ENCODE data around the gene CDKAL1. TPM values are rescaled to one million over a fixed set of nuclear protein-coding genes. Genes with fewer than 3 reads are reported as not detected.

CDKAL1 gene
- total RNA-seq, 2 donors from 2014 or later: 23.5 to 26.4 TPM

DNA sequence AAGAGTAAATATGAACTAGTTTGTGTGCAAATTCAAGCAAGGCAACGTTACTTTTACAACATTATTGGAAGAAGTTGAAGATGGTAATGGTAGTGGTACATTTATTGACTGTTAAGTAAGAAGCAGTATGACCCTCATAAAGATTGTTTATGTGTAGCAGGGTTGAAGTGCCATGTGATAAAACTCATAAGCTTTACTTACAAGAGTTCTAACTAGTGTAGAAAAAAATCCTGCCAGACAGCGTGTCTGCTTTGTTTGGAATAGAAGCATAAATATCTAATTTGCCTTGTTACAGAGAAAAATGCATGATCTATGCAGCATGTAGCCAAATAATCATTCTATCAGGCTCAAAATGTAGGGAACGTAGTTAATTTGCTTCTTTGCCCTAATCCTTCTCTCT, 608.5 kb downstream of the CDKAL1 start:
- H3K4me3 Mint-ChIP-seq: no peak overlapping the region
- no peaks in the 10 kb centered on the region for H3K9me3 Mint-ChIP-seq
- TF ChIP-seq, protein P1, sequence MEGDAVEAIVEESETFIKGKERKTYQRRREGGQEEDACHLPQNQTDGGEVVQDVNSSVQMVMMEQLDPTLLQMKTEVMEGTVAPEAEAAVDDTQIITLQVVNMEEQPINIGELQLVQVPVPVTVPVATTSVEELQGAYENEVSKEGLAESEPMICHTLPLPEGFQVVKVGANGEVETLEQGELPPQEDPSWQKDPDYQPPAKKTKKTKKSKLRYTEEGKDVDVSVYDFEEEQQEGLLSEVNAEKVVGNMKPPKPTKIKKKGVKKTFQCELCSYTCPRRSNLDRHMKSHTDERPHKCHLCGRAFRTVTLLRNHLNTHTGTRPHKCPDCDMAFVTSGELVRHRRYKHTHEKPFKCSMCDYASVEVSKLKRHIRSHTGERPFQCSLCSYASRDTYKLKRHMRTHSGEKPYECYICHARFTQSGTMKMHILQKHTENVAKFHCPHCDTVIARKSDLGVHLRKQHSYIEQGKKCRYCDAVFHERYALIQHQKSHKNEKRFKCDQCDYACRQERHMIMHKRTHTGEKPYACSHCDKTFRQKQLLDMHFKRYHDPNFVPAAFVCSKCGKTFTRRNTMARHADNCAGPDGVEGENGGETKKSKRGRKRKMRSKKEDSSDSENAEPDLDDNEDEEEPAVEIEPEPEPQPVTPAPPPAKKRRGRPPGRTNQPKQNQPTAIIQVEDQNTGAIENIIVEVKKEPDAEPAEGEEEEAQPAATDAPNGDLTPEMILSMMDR (conservative IDR thresholded peaks at IDR 0.05): no peak
- Histone ChIP-seq H3K9ac (ENCODE audit: extremely low read depth, low read length, poor library complexity, severe bottlenecking) (no peak overlapping the region), H3K4me3 (ENCODE audit: low read length) (no peak overlapping the region), H3K9me3 (ENCODE audit: control insufficient read depth, low read length) (no peaks in the 10 kb centered on the region), H3K4me1 (ENCODE audit: control insufficient read depth, insufficient read depth, low read length) (no peaks in the 10 kb centered on the region), H3K27ac (ENCODE audit: low read depth, low read length) (no peak overlapping the region), H3K27me3 (ENCODE audit: control insufficient read depth, insufficient read depth, low read length, poor library complexity, severe bottlenecking) (no peaks in the 10 kb centered on the region), H3K36me3 (ENCODE audit: control insufficient read depth, insufficient read depth, low read length) (no peaks in the 10 kb centered on the region)
- no peak overlapping the region for H3K27ac Mint-ChIP-seq
- no peak for DNase-seq
- 97% methylated on average over 3 of the region's 3 CpGs for WGBS, 2 experiments (ENCODE audit: insufficient coverage in 1 of 2, insufficient read length in 1 of 2)
- H3K27me3 Mint-ChIP-seq (ENCODE audit: insufficient read depth): no peaks in the 10 kb centered on the region
- peaks cover 5% of the 10 kb centered on the region for H3K4me1 Mint-ChIP-seq
- H3K36me3 Mint-ChIP-seq (ENCODE audit: low read depth): peaks cover 5% of the 10 kb centered on the region

DNA sequence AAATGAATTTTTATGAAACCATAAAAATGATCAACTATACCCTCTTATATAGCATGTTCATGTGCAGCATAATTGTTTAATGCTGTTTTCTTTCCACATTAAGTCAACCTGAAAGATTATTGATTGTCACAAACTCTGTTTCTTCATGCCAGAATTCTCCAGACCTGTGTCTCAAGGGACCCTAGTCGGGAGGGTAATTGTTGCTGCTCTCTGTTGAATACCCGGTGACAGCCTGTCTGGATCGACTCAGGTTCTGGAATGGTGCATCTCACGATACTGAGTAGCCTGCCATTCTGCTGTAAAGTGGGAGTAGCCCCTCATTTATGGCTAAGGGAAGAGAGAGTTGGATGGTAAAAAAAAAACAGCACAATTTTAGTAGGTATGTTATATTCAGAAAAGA, 609.4 kb downstream of the CDKAL1 start:
- no peaks in the 10 kb centered on the region for H3K9me3 ChIP-seq (ENCODE audit: control insufficient read depth, low read length)
- no peaks in the 10 kb centered on the region for H3K27me3 Mint-ChIP-seq (ENCODE audit: insufficient read depth)
- H3K4me3 Mint-ChIP-seq: no peak overlapping the region
- H3K9ac ChIP-seq (ENCODE audit: extremely low read depth, low read length, poor library complexity, severe bottlenecking): no peak overlapping the region
- no peaks in the 10 kb centered on the region for H3K36me3 ChIP-seq (ENCODE audit: control insufficient read depth, insufficient read depth, low read length)
- H3K4me1 ChIP-seq (ENCODE audit: control insufficient read depth, insufficient read depth, low read length): no peaks in the 10 kb centered on the region
- H3K4me1 Mint-ChIP-seq: peaks cover 1% of the 10 kb centered on the region
- H3K27ac ChIP-seq (ENCODE audit: low read depth, low read length): no peak overlapping the region
- no peak overlapping the region for H3K27ac Mint-ChIP-seq
- H3K36me3 Mint-ChIP-seq (ENCODE audit: low read depth): peaks cover 5% of the 10 kb centered on the region
- H3K9me3 Mint-ChIP-seq: no peaks in the 10 kb centered on the region
- WGBS, 2 experiments (ENCODE audit: insufficient coverage in 1 of 2, insufficient read length in 1 of 2): 88 to 92% methylated on average over 4 of the region's 4 CpGs
- no peak for DNase-seq
- no peak overlapping the region for H3K4me3 ChIP-seq (ENCODE audit: low read length)
- TF ChIP-seq, protein P1 (conservative IDR thresholded peaks at IDR 0.05): no peak
- no peaks in the 10 kb centered on the region for H3K27me3 ChIP-seq (ENCODE audit: control insufficient read depth, insufficient read depth, low read length, poor library complexity, severe bottlenecking)

DNA sequence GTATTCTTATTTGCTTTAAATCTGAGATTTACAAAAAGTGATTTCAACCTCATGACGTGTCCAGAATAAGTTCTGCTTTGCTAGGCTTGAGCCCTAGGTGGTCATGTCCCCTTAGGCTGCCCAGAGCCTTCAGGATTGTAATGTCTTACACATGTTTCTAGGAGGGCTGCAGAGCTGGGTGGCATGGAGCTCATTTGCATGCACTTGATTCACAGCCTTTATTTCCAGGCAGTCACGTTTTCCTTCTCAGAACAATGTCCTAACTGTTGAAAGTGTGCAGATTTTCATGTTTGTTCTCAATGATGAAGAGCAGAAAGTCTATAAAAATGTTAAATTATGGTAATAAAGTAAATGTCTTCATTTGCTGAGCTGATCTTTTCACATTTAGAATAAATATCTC, 610.7 kb downstream of the CDKAL1 start:
- Mint-ChIP-seq H3K4me1 (peaks cover 1% of the 10 kb centered on the region), H3K27ac (no peak overlapping the region), H3K4me3 (no peak overlapping the region), H3K36me3 (ENCODE audit: low read depth) (peaks cover 5% of the 10 kb centered on the region), H3K27me3 (ENCODE audit: insufficient read depth) (no peaks in the 10 kb centered on the region), H3K9me3 (no peaks in the 10 kb centered on the region)
- Histone ChIP-seq H3K4me1 (ENCODE audit: control insufficient read depth, insufficient read depth, low read length) (no peaks in the 10 kb centered on the region), H3K4me3 (ENCODE audit: low read length) (no peak overlapping the region), H3K27me3 (ENCODE audit: control insufficient read depth, insufficient read depth, low read length, poor library complexity, severe bottlenecking) (no peaks in the 10 kb centered on the region), H3K36me3 (ENCODE audit: control insufficient read depth, insufficient read depth, low read length) (no peaks in the 10 kb centered on the region), H3K9ac (ENCODE audit: extremely low read depth, low read length, poor library complexity, severe bottlenecking) (no peak overlapping the region), H3K9me3 (ENCODE audit: control insufficient read depth, low read length) (no peaks in the 10 kb centered on the region), H3K27ac (ENCODE audit: low read depth, low read length) (peak overlapping the region; percentile 35)
- TF ChIP-seq, protein P1 (conservative IDR thresholded peaks at IDR 0.05): no peak
- DNase-seq: no peak
- 75 to 83% methylated on average over 2 of the region's 2 CpGs for WGBS, 2 experiments (ENCODE audit: insufficient coverage in 1 of 2, insufficient read length in 1 of 2)

Data from endodermal cell (in vitro differentiated cells).